Lower lobe of right lung (tissue), 2 donors: ENCODE measurements around the gene RNPEPL1. TPM values are rescaled to one million over a fixed set of nuclear protein-coding genes. Genes with fewer than 3 reads are reported as not detected.

Source experiments
- ATAC-seq, 2 donors: fragments of 200-7000 bp; cut with Tn5 transposase; one replicate each; pipeline ENCODE4 v1.9.1; 2020 to 2022; ENCODE audit warnings: mild to moderate bottlenecking in 2 of 2, moderate library complexity in 2 of 2
- DNase-seq: peaks from one replicate; pipeline ENCODE4 v3.0.0-alpha.2; 2020
- H3K27ac ChIP-seq: fragments of 200-600 bp; one replicate; pipeline ENCODE4 v1.8.0; 2022
- H3K27me3 ChIP-seq: fragments of 200-600 bp; one replicate; pipeline ENCODE4 v1.8.0; 2022; ENCODE audit warnings: low read depth
- H3K36me3 ChIP-seq: fragments of 200-600 bp; one replicate; pipeline ENCODE4 v1.8.0; 2022; ENCODE audit warnings: mild to moderate bottlenecking
- H3K4me1 ChIP-seq: fragments of 200-600 bp; one replicate; pipeline ENCODE4 v1.8.0; 2022
- H3K4me3 ChIP-seq: fragments of 200-600 bp; one replicate; pipeline ENCODE4 v1.8.0; 2022; ENCODE audit warnings: mild to moderate bottlenecking
- H3K9me3 ChIP-seq: fragments of 200-600 bp; one replicate; pipeline ENCODE4 v1.8.0; 2022
- CTCF ChIP-seq: fragments of 200-600 bp; IDR thresholded peaks from one replicate; pipeline ENCODE4 v1.8.0; 2022; ENCODE audit warnings: antibody characterized with exemption, mild to moderate bottlenecking
- intact Hi-C: fragments of 100-400 bp; cut with DNase I; formaldehyde crosslinking; loops from one replicate; pipeline ENCODE4 v1.11.0; 2022
- total RNA-seq: library from RNA; stranded (reverse); fragmentation: NEBNext Ultra II Directional; extraction: Animal tissue kit (Norgen Biotek cat#: 25700); gene quantifications from one replicate; pipeline ENCODE4 v1.2.1, GENCODE V29; 2021
- donor health status: DM: no; HTN: yes; CAD: no; lungs with severe emphysema.

RNPEPL1 gene
- total RNA-seq, 1 donor from 2014 or later: 102 TPM

GRCh38 chr2:240599141-240599583 is 30.9 kb downstream of the RNPEPL1 start:
- H3K36me3 ChIP-seq: peaks cover 57% of the 10 kb centered on the region
- ATAC-seq: no peak
- peaks cover 4% of the 10 kb centered on the region for H3K4me1 ChIP-seq
- H3K9me3 ChIP-seq: no peaks in the 10 kb centered on the region
- no peak overlapping the region for H3K27ac ChIP-seq
- intact Hi-C loops: no loop called here
- H3K4me3 ChIP-seq: no peak overlapping the region
- no peak for TF ChIP-seq CTCF
- peak; percentile 29 for DNase-seq
- no peaks in the 10 kb centered on the region for H3K27me3 ChIP-seq

- peak; percentile 28 for DNase-seq
- ATAC-seq: no peak
- Histone ChIP-seq H3K36me3 (peaks cover 45% of the 10 kb centered on the region), H3K4me1 (peaks cover 10% of the 10 kb centered on the region), H3K27me3 (no peaks in the 10 kb centered on the region), H3K27ac (no peak overlapping the region), H3K4me3 (no peak overlapping the region), H3K9me3 (no peaks in the 10 kb centered on the region)
- no peak for TF ChIP-seq CTCF
- intact Hi-C loops: no loop called here
Measured at GRCh38 chr2:240600451-240600961, 32.2 kb downstream of the RNPEPL1 start.

DNA sequence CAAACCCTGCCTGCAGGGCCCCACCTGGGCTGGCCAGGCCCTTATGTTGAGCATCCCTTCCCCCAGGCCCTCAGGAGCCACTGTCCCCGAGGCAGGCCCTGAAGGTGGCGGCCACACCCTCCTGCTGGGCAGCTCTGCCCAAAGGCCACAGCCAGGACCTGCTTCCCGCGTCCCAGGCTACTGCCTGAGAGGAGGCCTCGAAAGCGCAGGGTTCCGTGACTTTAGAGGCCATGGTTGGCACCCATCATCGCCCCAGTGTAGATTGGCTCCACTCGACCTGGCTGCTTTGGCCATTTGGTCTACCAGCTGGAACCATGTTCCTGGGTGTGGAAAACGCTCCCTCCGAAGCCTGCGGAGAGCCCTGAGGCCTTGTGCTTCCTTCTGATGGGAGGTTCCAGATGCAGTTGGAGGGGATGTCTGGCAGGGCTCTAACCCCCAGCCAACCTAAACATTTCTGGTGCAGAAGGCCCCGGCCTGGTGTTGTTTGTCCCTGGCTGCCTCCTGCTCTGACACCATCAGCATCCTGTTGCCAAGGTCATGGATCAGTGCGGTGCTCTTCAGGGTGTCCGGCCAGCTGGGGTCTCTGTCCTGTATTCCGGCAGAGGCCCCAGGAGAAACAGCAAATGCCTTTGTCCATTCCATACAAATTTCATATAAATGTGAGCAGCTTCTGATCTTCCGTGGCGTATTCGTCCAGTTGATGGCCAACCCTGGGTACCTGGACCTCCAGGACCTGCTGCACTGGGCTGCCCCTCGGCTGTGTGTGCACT is 33.0 kb downstream of the RNPEPL1 start:
- Histone ChIP-seq H3K27me3 (no peaks in the 10 kb centered on the region), H3K36me3 (peaks cover 39% of the 10 kb centered on the region), H3K4me1 (peaks cover 10% of the 10 kb centered on the region), H3K4me3 (no peak overlapping the region), H3K27ac (no peak overlapping the region), H3K9me3 (no peaks in the 10 kb centered on the region)
- TF ChIP-seq CTCF: no peak
- intact Hi-C loops: no loop called here
- DNase-seq (peak; percentile 34), ATAC-seq (no peak)

DNA sequence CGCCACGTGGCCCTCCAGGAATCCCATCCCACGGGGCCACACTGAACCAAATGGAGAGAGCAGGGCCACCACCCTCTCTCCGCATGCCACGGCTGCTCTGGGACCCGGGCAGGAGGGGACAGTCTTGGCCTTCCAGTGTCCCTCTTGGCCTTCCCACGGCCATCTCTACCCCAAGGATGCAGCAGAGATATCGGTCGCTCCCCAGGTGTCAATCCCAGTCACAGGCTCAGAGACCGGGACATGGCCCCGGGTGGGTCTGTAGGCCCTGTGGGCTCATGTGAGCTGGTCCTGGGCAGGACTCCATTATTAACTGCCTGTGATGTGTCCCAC is 33.5 kb downstream of the RNPEPL1 start:
- DNase-seq: peak; percentile 27
- TF ChIP-seq CTCF: no peak
- Histone ChIP-seq H3K36me3 (peaks cover 35% of the 10 kb centered on the region), H3K4me1 (peaks cover 10% of the 10 kb centered on the region), H3K4me3 (no peak overlapping the region), H3K27me3 (no peaks in the 10 kb centered on the region), H3K9me3 (no peaks in the 10 kb centered on the region), H3K27ac (no peak overlapping the region)
- intact Hi-C loops: no loop called here
- no peak for ATAC-seq

GRCh38 chr2:240602266-240603050 is 34.2 kb downstream of the RNPEPL1 start:
- intact Hi-C loops: no loop called here
- DNase-seq (peak; percentile 35), ATAC-seq (no peak)
- no peak for TF ChIP-seq CTCF
- Histone ChIP-seq H3K4me3 (no peak overlapping the region), H3K9me3 (no peaks in the 10 kb centered on the region), H3K27me3 (no peaks in the 10 kb centered on the region), H3K36me3 (peaks cover 28% of the 10 kb centered on the region), H3K27ac (no peak overlapping the region), H3K4me1 (peaks cover 10% of the 10 kb centered on the region)
